ENCODE measurements around the gene GPR39.

Gene GPR39

GRCh38 chr2:132412021-132412420, 4.6 kb upstream of the GPR39 start:
- DNase-seq, result no peak

GRCh38 chr2:132414081-132414480, 2.5 kb upstream of the GPR39 start:
- no peak for DNase-seq

- DNase-seq, result no peak
These were observed 1.2 kb upstream of the GPR39 start for GRCh38 chr2:132415256-132415914.

- DNase-seq, result peak in 30 of 58 donors; percentile 7 to 64 (median 28)
These were observed 486 bp upstream of the GPR39 start for GRCh38 chr2:132415915-132416722.

- DNase-seq, result no peak
These were observed 928 bp downstream of the GPR39 start for GRCh38 chr2:132417430-132418035.

- no peak for DNase-seq
These were observed 2.6 kb downstream of the GPR39 start for GRCh38 chr2:132419235-132419634.

- DNase-seq, result no peak
These were observed 3.3 kb downstream of the GPR39 start for GRCh38 chr2:132419941-132420340.

GRCh38 chr2:132420816-132421805, 4.5 kb downstream of the GPR39 start:
- no peak for DNase-seq

GRCh38 chr2:132422736-132423135, 6.1 kb downstream of the GPR39 start:
- DNase-seq, result no peak

- DNase-seq, result peak in 3 of 58 donors; percentile 10 to 34 (median 13)
These were observed 8.0 kb downstream of the GPR39 start for GRCh38 chr2:132424526-132425121.

GRCh38 chr2:132426033-132426432, 9.4 kb downstream of the GPR39 start:
- DNase-seq, result no peak

- no peak for DNase-seq
These were observed 10.1 kb downstream of the GPR39 start for GRCh38 chr2:132426656-132427055.

- DNase-seq, result no peak
These were observed 12.7 kb downstream of the GPR39 start for GRCh38 chr2:132429351-132429750.

- no peak for DNase-seq
These were observed 13.5 kb downstream of the GPR39 start for GRCh38 chr2:132429941-132430573.

- DNase-seq, result no peak
These were observed 14.3 kb downstream of the GPR39 start for GRCh38 chr2:132430895-132431294.

GRCh38 chr2:132437852-132438669, 21.5 kb downstream of the GPR39 start:
- DNase-seq, result no peak

GRCh38 chr2:132438691-132439090, 22.1 kb downstream of the GPR39 start:
- DNase-seq, result no peak

- DNase-seq, result no peak
These were observed 23.2 kb downstream of the GPR39 start for GRCh38 chr2:132439703-132440398.

GRCh38 chr2:132441051-132441450, 24.4 kb downstream of the GPR39 start:
- no peak for DNase-seq

Measured in anterior cingulate cortex (tissue), 58 donors.